GM21423 (cell line): ENCODE results near the gene CCIN.

Experiments
- ATAC-seq: cut with Tn5 transposase; IDR thresholded peaks from one replicate; pipeline ENCODE4 v1.9.1; 2021; ENCODE audit warnings: mild to moderate bottlenecking, moderate library complexity; ENCODE audit not compliant: unreplicated experiment

Gene CCIN

DNA sequence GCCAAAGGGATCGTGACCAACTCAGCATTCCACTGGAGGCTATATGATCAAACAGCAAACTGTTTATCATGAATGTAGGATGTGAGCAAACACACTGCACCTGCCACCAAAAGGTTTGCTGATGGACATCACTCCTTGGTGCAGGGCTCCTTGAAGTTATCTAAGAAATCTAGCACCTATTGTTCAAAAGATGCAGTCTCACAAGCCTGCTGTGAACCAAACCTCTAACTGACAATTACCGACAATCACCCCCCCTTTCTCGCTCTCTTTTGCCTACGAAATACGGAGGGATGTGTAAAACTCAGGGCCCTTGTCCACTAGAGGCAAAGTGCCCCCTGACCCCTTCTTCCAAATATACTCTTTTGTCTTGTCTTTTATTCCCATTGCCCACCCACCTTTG is 19.0 kb downstream of the CCIN start:
- no peak for ATAC-seq

DNA sequence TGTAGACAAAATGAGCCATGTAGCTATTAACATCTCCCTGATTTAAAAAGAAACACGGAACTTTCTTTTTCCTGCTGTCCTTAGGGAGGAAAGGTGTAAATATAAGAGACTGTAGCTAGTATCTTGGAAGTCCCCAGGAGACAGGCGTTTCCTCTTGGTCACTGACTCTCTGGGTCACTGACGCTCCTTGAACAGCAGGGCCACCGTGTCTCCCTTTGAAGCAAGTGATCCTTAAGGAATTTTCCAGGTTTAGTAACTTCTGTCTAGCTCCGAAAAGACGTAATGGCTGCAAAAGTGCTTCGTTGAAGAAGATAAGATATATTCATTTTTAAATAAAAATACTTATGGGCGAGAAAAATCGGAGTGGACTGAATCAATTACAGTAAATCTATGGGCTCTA is 20.8 kb downstream of the CCIN start:
- no peak for ATAC-seq

DNA sequence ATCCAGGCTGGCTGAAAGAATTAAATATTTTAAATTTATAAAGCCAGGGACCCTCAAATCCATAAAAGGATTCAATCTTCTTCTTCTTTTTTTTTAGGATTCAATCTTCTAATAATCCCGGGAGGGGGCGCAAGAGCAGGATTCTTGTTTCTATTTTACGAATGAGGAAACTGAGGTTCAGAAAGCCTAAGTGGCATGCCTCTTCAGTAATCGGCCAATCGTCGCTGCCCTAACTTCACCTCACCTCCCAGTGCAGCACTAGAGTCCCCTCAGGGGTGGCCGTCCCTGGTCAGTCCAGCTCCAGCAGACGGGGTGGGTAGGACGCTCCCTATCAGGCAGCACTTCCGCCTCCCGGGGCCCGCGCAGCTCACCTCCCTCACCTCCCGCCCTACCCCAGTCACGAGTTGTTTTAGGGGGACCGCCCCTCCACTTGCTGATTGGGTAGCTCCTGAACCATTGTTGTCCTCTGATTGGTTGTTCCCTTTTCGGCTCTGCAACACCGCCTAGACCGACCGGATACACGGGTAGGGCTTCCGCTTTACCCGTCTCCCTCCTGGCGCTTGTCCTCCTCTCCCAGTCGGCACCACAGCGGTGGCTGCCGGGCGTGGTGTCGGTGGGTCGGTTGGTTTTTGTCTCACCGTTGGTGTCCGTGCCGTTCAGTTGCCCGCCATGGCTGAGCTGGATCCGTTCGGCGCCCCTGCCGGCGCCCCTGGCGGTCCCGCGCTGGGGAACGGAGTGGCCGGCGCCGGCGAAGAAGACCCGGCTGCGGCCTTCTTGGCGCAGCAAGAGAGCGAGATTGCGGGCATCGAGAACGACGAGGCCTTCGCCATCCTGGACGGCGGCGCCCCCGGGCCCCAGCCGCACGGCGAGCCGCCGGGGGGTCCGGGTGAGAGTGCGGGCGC is 21.5 kb downstream of the CCIN start, which contains the start of gene CLTA:
Gene CLTA (plus strand): TSS at position 534 of the 902 bp plus-strand sequence. CDS start 136 bp downstream, at position 670.
- ATAC-seq, result peak; percentile 98

DNA sequence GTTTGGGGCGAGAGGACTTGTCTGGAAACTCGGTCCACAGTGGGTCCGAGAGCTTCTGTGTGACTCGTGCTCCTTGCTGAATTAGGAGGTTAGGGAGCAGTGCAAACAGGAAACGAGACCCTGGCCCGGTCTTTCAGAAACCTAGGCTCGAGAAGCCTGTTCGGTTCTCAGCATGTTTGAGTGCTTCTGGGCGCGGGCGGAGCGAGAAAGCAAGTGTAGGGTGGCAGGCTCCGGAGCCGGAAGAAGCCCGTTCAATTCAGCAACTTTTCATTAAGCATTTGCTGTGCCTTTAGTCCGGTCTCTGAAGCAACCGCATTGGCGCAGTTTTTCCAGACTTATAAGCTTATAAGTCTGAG is 22.1 kb downstream of the CCIN start:
- no peak for ATAC-seq

DNA sequence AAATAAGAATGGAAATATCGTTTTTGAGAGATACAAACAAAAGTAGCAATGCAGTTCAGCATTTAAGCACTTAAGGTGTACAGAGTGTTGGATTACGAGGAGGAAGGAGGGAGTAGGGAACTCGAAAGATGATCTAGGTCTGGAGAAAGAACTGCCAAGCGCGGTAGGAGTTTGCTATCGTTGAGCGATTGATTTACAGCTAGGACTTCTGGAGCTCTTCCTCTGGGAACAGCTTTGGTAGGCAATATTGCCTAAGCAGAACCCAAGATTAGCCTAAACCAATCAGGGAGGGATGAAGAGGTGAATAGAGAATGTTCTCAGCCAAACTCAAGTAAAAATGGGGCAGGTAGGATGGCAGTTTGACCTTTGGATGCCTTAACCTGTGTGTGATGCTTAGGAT is 22.5 kb downstream of the CCIN start:
- ATAC-seq, result no peak

DNA sequence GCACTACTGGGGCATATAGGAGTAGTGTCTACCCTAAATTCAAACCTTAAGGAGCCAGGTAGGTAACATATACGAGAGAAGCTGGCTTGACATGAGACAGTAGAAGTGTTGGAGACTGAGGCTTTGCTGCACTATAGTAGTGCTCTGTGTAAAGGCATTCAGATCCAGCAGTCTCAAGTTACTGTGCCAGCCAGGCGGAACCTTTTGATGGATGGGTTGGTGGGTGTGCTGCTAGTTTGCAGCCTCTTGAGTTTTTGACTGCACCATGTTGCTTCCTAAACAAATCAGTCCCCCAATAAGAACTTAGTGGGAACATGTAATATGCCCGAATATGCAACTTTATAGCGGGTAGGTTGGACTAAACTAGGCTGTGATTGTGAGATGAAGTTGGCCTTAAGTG is 23.0 kb downstream of the CCIN start:
- no peak for ATAC-seq

DNA sequence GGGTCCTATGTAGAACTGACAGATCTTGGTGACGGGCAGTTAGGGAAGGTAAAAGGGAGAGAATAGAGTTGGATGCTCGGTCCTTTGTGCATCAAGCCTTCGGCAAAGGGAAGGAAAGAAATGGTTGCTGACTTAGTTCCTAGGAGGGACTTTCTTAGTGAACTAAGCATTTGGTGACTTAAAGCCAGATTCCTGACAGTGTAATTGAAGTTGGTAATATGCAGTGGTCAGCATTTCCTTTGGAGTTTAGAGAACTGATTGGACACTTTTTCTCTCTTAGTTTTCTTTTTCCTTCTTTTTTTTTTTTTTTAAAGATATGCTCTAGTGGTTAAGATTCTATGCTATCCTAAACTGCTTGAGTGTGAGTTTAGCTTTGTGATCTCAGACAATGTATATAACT is 23.8 kb downstream of the CCIN start:
- no peak for ATAC-seq

DNA sequence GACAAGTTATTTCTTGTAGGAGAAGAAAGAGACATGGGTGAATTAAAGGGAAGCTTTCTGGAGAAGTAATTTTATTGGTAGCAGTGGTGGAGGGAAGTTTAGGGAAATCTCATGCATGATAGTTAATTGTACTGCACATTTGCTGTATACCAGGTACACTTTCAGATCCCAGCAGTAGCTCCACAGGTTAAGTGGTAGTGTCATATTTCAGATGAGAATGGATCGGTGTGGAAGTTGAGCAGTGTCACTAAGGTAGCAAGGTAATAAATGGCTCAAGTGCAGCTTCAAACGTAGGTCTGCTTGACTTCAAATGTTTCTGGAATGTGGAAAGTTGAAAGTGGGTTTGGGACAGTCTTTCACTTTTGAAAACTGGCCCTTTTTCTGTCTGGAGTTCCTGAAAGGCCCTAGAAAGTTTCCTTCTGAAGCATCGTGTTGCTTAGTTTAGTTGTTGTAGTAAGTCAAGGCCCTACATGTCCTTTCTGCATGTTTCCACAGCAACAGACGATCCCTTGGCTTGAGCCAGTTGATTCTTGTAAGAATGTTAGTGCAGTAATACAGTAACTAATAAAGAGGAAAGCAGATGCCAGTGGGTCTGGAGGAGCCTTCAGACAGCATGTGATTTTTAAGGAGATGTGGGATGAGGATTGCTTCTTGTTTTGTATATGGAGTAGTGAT is 25.3 kb downstream of the CCIN start:
- ATAC-seq, result no peak

- no peak for ATAC-seq
Observed at GRCh38 chr9:36204906-36205547, 35.8 kb downstream of the CCIN start.

DNA sequence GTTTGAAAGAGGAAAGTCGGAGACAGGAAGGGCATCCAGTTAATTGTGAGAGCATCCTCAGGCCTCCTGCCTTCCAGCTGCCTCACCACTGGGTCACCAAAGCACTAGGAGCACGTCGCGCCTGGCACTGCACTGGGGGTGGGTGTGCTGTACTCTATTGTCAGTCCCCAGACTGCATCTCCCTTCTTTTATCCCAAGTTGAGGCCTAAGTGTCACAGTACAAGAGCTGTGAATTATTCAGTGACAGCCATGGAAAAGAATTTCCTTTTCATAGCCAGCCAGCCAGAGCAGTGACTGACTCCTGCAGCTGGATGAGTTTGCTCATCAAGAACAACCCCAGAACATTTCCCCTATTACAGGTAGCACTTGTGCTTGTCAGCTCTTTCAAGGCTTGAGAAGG is 37.8 kb downstream of the CCIN start:
- ATAC-seq, result no peak

DNA sequence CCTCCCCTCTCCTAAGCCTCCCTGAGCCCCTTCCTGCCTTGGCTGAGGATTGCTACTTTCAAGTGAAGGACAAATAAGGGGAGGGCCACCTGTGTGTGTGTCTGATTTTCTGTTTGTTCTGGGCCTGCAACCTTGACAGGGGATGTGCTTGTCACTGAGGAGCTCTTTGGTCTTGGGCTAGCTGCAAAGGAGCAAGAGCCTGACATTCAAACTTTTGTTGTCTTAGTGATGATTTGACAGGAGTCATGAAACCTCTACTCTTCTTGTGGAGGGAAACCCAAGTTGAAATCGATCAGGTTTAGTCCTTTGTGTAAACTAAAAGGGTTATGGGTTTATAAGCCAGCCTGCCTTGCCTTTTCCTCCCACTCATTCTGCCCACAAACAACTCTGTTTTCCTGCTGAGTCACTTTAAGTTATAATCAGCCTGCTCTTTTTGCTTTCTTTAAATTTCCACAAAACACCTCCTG is 38.4 kb downstream of the CCIN start:
- no peak for ATAC-seq

GRCh38 chr9:36208521-36209253 is 39.5 kb downstream of the CCIN start:
- no peak for ATAC-seq

- no peak for ATAC-seq
Observed at GRCh38 chr9:36210722-36211121, 41.5 kb downstream of the CCIN start.

DNA sequence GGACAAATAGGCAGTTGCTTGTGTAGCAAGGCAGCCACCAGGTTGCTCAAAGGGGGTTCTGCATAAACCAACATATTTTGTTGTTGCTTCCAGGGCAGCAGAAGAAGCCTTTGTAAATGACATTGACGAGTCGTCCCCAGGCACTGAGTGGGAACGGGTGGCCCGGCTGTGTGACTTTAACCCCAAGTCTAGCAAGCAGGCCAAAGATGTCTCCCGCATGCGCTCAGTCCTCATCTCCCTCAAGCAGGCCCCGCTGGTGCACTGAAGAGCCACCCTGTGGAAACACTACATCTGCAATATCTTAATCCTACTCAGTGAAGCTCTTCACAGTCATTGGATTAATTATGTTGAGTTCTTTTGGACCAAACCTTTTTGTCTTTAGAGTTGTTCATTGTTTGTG is 42.3 kb downstream of the CCIN start:
- ATAC-seq, result no peak

DNA sequence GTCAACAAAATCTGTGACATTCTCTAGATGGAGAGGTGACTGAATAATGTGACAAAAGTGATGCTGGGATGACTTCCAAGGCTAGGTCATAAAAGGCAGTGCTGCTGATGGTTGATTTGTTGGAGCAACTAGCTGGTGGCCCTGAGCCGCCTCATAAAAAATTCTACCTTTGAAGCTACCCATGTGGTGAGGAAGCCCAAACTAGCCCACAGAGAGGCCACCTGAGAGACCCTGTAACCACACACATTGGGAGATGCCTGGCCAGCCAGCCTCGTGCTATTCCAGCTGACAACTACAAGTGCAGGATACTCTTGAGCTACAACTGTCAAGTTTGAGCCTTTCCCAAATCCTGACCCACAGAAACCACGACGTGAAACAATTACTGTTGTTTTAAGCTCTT is 44.2 kb downstream of the CCIN start:
- ATAC-seq, result no peak

DNA sequence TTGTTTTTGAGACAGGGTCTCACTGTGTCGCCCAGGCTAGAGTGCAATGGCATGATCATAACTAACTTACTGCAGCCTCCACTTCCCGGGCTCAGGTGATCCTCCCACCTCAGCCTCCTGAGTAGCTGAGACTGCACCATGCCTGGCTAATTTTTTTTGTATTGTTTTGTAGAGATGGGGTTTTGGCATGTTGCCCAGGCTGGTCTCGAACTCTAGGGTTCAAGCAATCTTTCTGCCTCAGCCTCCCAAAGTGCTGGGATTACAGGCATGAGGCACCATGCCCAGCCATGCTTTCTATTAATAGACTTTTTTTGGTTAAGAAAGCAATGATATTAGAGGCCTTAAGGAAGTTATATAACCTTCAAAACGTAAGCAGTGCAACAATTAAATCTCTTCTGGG is 44.8 kb downstream of the CCIN start:
- ATAC-seq, result no peak

- no peak for ATAC-seq
Observed at GRCh38 chr9:36214571-36214970, 45.4 kb downstream of the CCIN start.

DNA sequence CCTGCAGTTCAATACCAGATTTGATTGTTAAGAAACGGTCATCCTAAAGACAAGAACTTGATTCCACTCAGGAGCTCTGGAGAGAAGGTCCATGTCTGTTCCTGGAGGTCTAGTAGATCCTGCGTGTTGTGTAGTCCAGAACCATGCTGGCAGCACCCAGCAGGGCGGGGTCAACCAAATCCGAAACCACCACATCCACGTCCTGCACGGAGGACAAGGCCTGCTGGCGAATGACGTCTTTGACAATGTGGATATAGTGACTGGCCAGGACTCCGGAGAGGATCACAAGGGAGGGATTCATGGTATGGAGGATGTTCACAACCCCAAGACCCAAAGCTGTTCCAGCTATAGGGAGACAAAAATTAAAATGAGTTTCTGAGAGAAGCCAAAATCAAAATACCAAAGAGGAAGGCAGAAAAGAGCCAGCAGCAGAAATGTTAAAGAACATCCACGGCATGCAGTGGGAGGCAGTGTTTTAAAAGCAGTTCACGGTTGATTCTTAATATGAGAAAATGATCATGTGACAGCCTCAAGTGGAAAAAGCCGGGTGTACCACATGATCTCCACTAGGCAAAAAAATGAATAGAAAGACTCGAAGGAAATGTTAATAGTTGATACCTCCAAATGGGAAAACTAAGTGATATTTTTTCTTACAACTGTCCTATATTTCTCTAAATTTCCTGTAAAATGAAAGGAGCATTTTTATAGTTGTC is 48.2 kb downstream of the CCIN start:
- ATAC-seq, result no peak

DNA sequence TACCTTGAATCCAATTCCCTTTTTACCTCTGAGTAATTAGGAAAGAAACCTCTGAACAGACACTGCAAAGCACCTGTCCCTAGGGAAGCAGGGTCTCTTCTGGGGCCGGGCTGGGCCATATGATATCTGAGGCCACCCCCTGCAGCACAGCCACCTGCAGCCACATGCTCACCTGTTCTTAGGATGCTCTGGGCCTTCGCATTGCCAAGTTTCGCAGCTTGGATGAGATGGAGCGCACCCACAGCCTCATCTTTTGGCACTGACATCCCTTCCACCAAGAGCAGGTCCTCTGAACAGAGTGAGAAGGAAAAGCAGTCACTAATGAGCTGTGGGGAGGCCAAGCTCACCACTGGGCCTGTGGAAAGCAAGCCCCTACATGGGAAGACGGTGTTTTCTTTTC is 48.8 kb downstream of the CCIN start:
- ATAC-seq, result no peak

GRCh38 chr9:36218411-36218901 is 49.3 kb downstream of the CCIN start:
- ATAC-seq, result no peak
